ENCODE measurements around the gene SKAP1. TPM values are rescaled to one million over a fixed set of nuclear protein-coding genes. Genes with fewer than 3 reads are reported as not detected.

The SKAP1 gene
- total RNA-seq, 1 donor from 2014 or later = not detected

GRCh38 chr17:48151220-48151619 is 278.8 kb downstream of the SKAP1 start:
- no peak overlapping the region for H3K4me3 ChIP-seq (ENCODE audit: low read depth, low read length)
- H3K36me3 ChIP-seq (ENCODE audit: control insufficient read depth, insufficient read depth, low read length) = no peaks in the 10 kb centered on the region
- no peak for TF ChIP-seq CTCF (IDR thresholded peaks at IDR 0.05; ENCODE audit: insufficient read depth, low read length, severe bottlenecking)
- FAIRE-seq (no peak), DNase-seq (ENCODE audit: low read depth) (no peak)
- peaks cover 16% of the 10 kb centered on the region for H3K27me3 ChIP-seq (ENCODE audit: control insufficient read depth, insufficient read depth, low read length)

GRCh38 chr17:48150597-48151001 is 279.4 kb downstream of the SKAP1 start:
- TF ChIP-seq CTCF (IDR thresholded peaks at IDR 0.05; ENCODE audit: insufficient read depth, low read length, severe bottlenecking) = no peak
- H3K4me3 ChIP-seq (ENCODE audit: low read depth, low read length) = no peak overlapping the region
- no peak for FAIRE-seq
- peaks cover 16% of the 10 kb centered on the region for H3K27me3 ChIP-seq (ENCODE audit: control insufficient read depth, insufficient read depth, low read length)
- DNase-seq (ENCODE audit: low read depth) = no peak
- no peaks in the 10 kb centered on the region for H3K36me3 ChIP-seq (ENCODE audit: control insufficient read depth, insufficient read depth, low read length)

DNA sequence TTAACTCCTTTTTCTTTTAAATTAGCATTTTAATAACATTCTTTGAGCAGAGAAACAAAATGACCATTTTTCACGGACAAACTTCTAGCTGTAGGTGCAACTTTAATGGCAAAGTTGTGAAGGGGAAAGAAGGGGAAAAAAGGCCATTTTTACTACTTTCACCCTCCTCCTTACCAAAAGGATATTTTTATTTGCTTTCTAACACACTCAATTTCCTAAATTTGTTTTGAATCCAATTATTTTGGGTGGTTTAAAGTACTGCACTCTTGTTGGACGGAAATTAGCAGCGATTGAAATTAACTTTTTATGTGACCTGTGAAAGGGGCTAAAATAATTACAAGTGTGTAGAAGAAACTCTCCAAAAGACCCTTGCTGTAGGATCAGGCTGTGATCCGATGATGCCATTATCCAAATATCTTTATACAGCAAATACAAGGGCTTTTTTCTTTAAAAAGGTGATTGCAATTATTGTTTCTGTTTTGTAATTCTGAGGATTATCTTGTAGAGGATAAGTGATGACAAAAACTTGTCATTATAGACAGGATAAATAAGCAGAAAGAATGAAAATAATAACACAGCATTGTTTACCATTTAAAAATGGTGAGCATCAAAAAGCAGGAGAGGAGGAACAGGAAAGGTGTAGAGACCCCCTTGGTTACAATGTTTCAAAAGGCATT is 280.1 kb downstream of the SKAP1 start:
- H3K4me3 ChIP-seq (ENCODE audit: low read depth, low read length) = no peak overlapping the region
- peaks cover 16% of the 10 kb centered on the region for H3K27me3 ChIP-seq (ENCODE audit: control insufficient read depth, insufficient read depth, low read length)
- DNase-seq (ENCODE audit: low read depth) = no peak
- H3K36me3 ChIP-seq (ENCODE audit: control insufficient read depth, insufficient read depth, low read length) = no peaks in the 10 kb centered on the region
- no peak for FAIRE-seq
- no peak for TF ChIP-seq CTCF (IDR thresholded peaks at IDR 0.05; ENCODE audit: insufficient read depth, low read length, severe bottlenecking)

GRCh38 chr17:48148854-48149786 is 280.9 kb downstream of the SKAP1 start:
- no peaks in the 10 kb centered on the region for H3K36me3 ChIP-seq (ENCODE audit: control insufficient read depth, insufficient read depth, low read length)
- FAIRE-seq (no peak), DNase-seq (ENCODE audit: low read depth) (no peak)
- H3K27me3 ChIP-seq (ENCODE audit: control insufficient read depth, insufficient read depth, low read length) = peaks cover 15% of the 10 kb centered on the region
- TF ChIP-seq CTCF (IDR thresholded peaks at IDR 0.05; ENCODE audit: insufficient read depth, low read length, severe bottlenecking) = no peak
- no peak overlapping the region for H3K4me3 ChIP-seq (ENCODE audit: low read depth, low read length)

- no peak for TF ChIP-seq CTCF (IDR thresholded peaks at IDR 0.05; ENCODE audit: insufficient read depth, low read length, severe bottlenecking)
- Histone ChIP-seq H3K27me3 (ENCODE audit: control insufficient read depth, insufficient read depth, low read length) (peaks cover 21% of the 10 kb centered on the region), H3K36me3 (ENCODE audit: control insufficient read depth, insufficient read depth, low read length) (no peaks in the 10 kb centered on the region), H3K4me3 (ENCODE audit: low read depth, low read length) (no peak overlapping the region)
- FAIRE-seq (no peak), DNase-seq (ENCODE audit: low read depth) (no peak)
These were observed 281.8 kb downstream of the SKAP1 start for GRCh38 chr17:48148029-48148770.

Data from bronchial epithelial cell (primary cell).